Heart left ventricle (tissue), 13 donors: ENCODE results near the gene FCN2.

Source experiments
- CTCF ChIP-seq, 12 donors: fragments of 200-600 bp; sonication (generic) in 4 of 12; IDR thresholded peaks; one replicate each; pipeline versions ENCODE4 v1.5.0 to v1.8.0; 2018 to 2022; ENCODE audit warnings: antibody characterized with exemption in 12 of 12, mild to moderate bottlenecking in 5 of 12
- POLR2A ChIP-seq, 2 donors: fragments of 450-650 bp; IDR thresholded peaks; one replicate each; pipeline ENCODE4 v1.6.1; 2017; ENCODE audit warnings: antibody characterized with exemption in 2 of 2, mild to moderate bottlenecking in 2 of 2, moderate library complexity in 2 of 2
- donor health status: ischemic (EF 13 %, LVEDD 7.1; RV severe dilation, severe dysfunction).
- donor health status: DM: no; HTN: yes; CAD: no.
- donor health status: DM: no; HTN: no; CAD: no.
- donor health status: ischemic (EF 25% LVEDD 6.9; RV normal size, moderate dysfunction).
- donor health status: ischemic (EF 25% LVEDD 5.7; RV mildly dilated, moderate dysfunction).
- donor health status: ischemic (EF 35%, LVEDD 5.7; RV mildly dilated, moderate dysfunction).
- donor health status: nonischemic (EF 11% LVEDD 7.7; RV severe dilation, severe dysfunction).
- donor health status: DM: yes; HTN: yes; CAD: no.
- donor health status: PGD.
- donor health status: ischemic (EF 29% LVEDD 5.4; RV normal size, mild dysfunction).
- donor health status: nonischemic (EF 23%, LVEDD 6.1; RV moderate dilation, normal function).

GRCh38 chr9:134898319-134898718 is 17.7 kb downstream of the FCN2 start:
- TF ChIP-seq CTCF (IDR thresholded peaks at IDR 0.05): no peak
- no peak for TF ChIP-seq POLR2A (IDR thresholded peaks at IDR 0.05)
